Right renal pelvis (tissue), 4 donors: ENCODE measurements around the gene LRIG2. TPM values are rescaled to one million over a fixed set of nuclear protein-coding genes. Genes with fewer than 3 reads are reported as not detected.
A peak's percentile ranks its signal among the peaks of the same experiment; 100 is the strongest.
"Not testable (repeated sequence)": the region's sequence is repeated elsewhere in the genome, so short reads cannot be mapped to it uniquely, and the experiment has no call there.

Experiments
- DNase-seq, 4 donors: peaks; one replicate each; pipeline ENCODE4 v3.0.0-alpha.2; 2013; ENCODE audit warnings: low read depth in 4 of 4, low spot score in 3 of 4, missing footprints in 1 of 4
- polyA plus RNA-seq, 4 donors: library from polyadenylated mRNA; unstranded; fragments of 120-200 nt; gene quantifications; one replicate each; pipeline ENCODE4 v1.2.1, GENCODE V29; 2013; ENCODE audit not compliant: insufficient read length in 4 of 4

LRIG2 gene, protein sequence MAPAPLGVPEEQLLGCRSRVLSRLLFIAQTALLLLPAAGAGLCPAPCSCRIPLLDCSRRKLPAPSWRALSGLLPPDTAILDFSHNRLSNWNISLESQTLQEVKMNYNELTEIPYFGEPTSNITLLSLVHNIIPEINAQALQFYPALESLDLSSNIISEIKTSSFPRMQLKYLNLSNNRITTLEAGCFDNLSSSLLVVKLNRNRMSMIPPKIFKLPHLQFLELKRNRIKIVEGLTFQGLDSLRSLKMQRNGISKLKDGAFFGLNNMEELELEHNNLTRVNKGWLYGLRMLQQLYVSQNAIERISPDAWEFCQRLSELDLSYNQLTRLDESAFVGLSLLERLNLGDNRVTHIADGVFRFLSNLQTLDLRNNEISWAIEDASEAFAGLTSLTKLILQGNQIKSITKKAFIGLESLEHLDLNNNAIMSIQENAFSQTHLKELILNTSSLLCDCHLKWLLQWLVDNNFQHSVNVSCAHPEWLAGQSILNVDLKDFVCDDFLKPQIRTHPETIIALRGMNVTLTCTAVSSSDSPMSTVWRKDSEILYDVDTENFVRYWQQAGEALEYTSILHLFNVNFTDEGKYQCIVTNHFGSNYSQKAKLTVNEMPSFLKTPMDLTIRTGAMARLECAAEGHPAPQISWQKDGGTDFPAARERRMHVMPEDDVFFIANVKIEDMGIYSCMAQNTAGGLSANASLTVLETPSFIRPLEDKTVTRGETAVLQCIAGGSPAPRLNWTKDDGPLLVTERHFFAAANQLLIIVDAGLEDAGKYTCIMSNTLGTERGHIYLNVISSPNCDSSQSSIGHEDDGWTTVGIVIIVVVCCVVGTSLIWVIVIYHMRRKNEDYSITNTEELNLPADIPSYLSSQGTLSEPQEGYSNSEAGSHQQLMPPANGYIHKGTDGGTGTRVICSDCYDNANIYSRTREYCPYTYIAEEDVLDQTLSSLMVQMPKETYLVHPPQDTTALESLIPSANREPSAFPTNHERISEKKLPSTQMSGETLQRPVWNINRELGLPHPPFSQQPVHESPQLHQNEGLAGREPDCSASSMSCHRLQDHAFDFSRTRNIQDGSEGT
- 10 to 100 TPM; 15.1 to 19.5 (median 16.2) TPM for polyA plus RNA-seq

DNA sequence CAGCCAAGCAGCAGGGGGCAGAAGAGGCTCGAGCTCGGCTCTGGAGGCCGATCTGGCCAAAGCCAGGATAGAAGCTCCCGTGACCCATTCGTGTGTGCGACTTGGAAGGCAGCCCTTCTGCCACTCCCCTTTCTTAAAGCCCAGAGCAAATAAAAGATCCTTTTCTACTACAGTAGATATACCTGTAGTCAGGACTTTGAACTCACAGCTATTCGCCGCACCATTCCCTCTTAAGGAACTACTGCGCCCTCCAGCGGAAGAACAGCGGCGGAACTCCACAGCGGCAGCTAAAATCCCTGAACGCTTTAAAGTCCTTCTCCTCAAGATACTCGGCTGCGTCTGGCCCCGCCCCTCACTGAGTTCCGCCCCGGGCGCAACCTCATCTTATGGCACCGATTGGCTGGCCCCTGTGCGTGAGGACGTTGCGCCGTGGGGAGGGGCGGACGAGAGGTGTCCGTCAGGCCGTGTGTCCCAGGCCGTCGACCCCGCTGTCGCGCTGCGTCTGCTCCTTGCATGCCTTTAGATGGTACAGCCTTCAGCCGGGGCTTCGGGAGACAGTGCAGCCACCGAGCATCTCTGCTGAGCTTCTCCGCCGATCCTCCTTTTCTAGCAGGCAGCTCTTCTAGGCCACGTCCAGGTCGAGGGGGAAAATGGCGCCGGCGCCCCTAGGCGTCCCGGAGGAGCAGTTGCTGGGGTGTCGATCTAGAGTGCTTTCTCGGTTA, at the start of gene LRIG2:
Gene LRIG2 (plus strand): TSS at position 442 of the 722 bp plus-strand sequence. CDS start 209 bp downstream, at position 651.
- peak; percentile 95 to 98 (median 97) for DNase-seq

DNA sequence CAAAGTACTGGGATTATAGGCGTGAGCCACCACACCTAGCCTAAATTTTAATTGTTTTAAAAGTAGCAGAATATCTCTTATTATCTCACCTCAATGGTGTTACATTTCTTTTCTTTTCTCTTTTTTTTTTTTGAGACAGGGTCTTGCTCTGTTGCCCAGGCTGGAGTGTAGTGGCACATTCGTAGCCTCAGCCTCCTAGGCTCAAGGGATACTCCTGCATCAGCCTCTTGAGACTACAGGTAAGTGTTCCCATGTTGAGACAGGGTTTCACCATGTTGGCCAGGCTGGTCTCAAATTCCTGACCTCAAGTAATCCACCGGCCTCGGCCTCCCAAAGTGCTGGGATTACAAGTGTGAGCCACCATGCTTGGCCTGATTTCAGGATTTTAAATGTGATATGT, 49.7 kb upstream of the LRIG2 start:
- DNase-seq = not testable (repeated sequence)

DNA sequence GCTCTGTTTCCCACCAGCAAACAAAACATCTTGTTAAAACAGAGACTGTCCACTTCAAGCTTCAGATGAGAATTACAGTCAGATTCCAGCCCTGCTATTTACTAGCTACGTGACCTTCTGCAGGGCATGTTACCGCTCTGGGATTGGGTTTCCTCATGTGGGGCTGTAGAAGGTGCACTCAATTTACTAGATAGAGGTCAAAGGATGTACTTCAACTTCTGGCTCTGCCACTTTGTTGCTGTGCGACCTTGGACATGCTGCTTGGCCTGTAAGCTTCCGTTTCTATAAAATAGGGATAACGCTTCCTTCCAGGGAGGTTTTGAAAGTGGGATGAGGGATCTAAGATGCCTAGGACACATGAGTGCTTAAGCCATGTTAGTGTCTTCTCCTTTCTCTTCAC, 46.0 kb upstream of the LRIG2 start:
- no peak for DNase-seq

DNA sequence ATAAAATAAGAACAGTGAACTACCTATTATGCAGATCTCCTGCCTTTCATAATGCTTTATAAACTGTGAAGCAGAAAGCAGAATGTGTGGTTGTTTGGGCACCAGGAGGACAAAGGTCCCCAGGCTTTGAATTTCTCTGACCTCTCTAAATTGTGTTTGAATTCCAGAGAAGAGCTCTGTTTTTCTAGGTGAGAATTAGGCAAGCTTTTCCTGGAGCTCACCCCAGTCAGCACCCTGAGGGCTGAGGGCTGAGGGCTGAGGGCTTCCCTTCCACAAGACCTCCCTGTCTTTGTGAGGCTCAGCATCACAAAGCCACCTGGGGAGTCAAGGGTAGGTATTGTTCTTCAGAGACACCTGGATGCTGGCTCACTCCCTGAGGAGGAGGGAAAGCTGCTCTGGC, 45.5 kb upstream of the LRIG2 start:
- no peak for DNase-seq

DNA sequence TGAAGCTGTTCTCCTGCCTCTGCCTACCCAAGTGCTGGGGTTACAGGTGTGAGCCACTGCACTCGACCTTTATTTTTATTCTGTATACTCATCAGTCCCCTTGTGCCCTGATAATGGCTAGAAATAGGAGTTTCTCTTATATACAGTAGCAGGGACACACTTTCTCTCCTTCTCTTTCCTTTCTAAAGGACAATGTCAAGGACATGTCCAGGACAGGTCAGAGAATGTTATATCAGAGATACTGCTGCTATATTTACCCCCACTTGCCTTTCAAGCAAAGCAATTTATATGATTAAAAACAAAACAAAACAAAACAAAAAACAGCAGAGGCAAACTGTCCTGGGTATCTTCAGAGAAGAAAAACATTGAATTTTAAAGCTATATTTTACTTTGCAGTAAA, 43.2 kb upstream of the LRIG2 start:
- DNase-seq = no peak

DNA sequence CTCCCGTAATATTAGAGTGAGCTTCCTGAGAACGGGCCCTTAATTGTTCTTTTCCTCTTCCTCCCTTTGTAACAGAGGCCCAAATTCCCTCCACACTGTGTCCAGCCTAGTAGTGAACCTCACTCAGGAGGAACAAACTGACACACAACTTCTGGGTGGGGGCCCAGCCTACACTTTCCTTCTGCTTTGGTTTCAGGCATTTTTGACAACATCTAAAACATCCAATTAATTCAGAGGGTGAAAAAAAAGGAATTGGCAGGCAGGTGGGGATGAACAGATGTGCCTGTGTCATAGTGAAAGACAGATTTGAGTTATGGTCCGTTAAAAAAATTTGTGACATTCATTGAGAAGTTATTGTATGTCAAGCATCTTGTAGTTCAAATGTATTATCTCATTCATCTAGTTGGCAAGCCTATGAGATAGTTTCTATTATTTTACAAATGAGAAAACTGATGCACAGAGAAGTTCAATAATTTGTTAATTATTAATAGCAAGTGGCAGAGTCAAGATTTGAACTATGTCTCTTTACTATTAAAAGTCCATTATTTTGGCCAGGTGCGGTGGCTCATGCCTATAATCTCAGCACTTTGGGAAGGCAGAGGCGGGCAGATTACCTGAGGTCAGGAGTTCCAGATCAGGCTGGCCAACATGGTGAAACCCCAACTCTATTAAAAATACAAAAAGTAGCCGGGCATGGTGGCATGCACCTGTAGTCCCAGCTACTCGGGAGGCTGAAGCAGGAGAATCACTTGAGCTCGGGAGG, 41.6 kb upstream of the LRIG2 start:
- DNase-seq = no peak

DNA sequence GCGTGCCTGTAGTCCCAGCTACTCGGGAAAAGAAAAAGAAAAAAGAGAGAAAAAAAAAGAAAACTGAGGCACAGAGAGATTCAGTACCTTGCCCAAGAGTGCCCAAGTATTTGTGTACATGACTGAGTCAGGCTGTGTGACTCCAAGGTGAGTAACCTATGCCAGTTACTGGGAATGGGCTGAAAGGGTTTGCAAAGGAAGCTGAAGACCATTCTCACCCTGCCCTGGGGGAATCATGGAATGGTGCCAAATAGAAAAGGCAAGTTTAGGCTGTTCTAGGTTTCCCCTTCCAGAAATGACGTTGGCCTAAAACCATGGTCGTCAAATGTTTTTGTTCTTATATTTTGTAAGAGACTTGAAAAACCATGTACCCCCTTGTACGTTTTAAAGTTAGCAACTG, 37.9 kb upstream of the LRIG2 start:
- no peak for DNase-seq

DNA sequence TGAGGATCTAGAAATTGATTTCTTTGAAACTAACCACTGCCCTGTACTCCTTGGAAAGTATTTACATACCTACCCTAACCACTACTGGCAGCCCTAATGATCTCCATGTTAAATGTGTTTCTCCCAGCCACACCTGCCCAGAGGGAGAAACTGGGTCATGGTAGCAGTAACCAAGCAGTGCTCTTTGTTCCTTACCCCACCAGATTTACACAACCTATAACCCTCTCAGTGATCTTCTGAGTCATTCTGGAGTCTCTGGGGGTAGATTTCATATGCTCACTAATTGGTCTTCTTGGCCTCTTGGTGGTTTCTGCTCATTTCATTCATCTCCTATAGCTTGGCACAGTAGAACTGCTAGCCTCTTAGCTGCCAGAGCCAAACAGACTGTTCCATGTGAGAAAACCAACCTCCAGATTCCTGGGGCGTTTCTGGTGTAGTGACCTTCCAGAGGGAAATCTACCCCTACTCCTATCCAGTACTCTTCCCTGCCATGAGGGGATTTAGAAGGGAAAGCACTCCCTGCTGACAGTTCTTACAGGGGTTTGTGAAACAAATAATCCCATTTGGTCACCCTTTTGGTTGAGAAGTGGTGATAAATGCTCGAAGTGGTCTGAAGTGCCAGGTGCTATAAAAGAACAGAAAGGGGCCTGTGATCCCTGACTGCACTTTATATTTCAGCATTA, 36.2 kb upstream of the LRIG2 start:
- DNase-seq = no peak

DNA sequence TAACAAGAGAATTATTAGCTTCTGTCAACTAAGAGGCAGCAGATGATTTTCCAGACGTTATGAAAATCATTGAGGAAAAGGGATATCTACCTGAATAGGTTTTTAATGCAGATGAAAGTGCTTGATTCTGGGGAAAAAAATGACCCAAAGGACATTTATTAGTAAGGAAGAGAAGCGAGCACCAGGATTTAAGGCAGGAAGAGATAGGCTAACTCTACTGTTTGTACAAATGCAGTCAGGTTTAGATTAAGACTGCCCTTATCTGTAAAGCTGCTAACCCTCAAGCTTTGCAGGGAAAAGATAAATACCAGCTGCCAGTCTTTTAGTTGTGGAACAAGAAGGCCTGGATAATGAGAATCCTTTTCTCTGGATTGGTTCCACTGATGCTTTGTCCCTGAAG, 33.0 kb upstream of the LRIG2 start:
- DNase-seq = no peak

DNA sequence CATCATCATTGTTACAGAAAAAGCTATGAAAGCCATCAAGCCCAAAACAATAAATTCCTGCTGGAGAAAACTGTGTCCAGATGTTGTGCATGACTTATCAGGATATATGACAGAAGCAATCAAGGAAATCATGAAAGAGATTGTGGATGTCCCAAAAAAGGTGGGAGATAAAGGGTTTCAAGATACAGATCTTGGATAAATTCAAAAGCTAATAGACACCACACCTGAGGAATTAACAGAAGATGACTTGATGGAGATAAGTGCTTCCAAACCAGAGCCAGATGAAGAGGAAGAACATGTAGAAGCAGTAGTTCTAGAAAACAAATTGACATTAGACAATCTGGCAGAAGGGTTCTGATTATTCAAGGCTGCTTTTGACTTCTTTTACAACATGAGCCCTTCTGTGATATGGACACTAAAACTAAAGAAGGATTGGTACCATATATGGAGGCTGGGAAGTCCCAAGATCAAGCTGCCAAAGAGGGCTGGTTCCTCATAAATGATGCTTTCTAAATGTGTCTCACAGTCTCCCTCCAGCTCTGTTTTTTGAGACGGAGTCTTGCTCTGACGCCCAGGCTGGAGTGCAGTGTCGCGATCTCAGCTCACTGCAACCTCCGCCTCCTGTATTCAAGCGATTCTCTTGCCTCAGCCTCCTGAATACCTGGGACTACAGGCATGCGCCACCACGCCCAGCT, 32.1 kb upstream of the LRIG2 start:
- no peak for DNase-seq

DNA sequence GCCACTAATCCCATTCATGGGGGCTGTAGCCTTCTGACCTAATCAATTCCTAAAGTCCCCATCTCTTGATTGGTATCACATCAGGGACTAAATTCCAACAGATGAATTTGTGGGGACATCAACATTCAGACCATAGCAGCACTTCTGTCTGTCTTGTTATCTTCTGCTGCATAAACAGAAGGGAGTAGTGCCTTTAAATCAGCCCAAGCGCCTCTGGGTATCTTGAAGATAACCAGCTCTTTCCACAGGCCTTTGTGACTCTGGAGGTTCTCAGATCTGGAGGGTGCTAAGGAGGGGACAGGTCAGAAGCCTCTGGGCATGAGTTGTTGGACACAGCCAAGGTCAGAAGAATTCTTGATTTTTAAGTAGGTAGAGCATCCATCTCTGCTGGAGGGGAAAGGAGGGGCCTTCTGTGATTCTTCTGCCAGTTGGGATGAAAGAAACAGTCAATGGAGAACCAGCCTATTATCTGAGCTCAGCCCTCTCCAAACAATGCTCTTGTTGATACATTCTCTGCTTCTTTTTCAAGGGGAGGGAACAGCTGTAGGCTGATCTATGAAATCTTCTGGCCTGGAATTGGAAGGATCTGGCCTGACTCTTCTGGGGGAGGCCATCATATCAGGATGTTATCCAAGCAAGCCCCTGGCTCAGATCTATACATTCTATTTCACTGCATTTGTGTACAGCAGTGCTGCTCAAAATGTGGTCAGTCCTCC, 31.3 kb upstream of the LRIG2 start:
- DNase-seq = no peak

DNA sequence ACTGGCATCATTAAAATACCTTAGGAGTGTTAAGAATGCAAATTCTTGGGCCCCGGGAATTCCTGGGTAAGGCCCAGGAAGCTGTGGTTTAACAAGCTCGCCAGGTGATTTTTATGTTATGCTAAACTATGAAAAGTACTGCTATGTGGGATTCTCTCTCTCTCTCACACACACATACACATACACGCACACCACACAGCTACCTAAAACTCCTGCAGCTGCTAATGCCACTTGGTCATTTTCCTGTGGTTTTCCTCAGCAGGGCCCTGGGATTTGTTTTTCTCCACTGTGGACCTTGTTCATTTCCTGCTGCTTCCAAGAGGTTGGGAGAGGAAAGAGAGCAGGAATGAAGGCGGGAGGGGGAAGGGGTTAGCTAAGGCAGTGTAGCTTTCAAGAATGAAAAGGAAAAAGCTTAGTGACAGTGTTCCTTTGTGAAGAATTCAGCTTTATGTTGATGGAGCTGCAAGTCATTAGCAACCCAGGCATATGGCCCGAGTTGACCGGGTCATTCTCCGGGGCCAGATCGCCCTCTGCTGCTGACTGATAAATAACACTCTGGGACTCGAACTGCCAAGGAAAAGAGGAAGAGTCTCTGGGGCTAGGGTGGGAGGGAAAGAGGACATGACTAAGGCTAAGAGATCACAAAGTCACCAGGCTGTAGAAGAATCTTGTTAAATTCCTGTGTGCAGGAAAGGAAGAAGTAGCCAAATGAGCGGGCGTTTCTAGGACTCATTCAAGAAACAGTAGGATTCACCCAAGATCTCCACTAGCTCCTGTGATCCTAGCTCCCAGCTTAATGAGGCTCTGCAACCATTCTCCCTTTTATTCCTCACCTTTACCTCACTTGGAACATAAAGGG, 30.5 kb upstream of the LRIG2 start:
- DNase-seq = no peak

DNA sequence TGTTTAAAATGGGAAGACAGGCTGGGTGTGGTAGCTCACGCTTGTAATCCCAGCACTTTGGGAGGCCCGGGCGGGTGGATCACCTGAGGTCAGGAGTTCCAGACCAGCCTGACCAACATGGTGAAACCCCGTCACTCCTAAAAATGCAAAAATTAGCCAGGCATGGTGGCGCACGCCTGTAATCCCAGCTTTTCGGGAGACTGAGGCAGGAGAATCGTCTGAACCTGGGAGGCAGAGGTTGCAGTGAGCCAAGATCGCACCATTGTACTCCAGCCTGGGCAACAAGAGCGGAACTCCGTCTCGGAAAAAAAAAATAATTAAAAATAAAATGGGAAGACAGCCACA, 29.9 kb upstream of the LRIG2 start:
- DNase-seq = not testable (repeated sequence)

DNA sequence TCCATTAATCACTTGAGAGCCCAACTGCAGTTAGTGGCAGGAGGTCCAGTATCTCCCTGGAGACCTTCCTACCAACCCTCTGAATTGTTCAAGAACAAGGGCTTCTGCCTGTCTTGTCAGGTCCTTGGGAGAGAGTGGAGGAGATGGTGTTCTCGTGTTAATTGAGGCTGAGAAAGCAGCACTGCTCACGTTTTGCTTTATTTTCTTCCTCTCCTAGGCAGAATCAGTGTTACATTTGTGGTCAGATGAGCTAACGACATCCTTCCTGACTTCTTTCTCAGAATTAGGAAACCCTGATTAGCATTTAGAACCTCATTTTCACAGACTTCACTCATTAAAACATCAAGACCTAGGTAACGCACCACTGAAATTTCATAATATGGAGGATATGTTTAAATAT, 26.4 kb upstream of the LRIG2 start:
- DNase-seq = no peak

DNA sequence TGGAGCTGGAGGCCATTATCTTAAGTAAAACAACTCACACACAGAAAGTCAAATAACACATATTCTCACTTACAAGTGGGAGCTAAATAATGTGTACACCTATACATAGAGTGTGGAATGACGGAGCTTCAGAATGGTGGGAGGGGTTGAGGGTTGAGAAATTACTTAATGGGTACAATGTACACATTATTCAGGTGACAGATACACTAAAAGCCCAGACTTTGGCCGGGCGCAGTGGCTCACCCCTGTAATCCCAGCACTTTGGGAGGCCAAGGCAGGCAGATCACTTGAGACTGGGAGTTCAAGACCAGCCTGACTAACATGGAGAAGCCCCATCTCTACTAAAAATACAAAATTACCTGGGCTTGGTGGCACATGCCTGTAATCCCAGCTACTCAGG, 24.9 kb upstream of the LRIG2 start:
- no peak for DNase-seq

DNA sequence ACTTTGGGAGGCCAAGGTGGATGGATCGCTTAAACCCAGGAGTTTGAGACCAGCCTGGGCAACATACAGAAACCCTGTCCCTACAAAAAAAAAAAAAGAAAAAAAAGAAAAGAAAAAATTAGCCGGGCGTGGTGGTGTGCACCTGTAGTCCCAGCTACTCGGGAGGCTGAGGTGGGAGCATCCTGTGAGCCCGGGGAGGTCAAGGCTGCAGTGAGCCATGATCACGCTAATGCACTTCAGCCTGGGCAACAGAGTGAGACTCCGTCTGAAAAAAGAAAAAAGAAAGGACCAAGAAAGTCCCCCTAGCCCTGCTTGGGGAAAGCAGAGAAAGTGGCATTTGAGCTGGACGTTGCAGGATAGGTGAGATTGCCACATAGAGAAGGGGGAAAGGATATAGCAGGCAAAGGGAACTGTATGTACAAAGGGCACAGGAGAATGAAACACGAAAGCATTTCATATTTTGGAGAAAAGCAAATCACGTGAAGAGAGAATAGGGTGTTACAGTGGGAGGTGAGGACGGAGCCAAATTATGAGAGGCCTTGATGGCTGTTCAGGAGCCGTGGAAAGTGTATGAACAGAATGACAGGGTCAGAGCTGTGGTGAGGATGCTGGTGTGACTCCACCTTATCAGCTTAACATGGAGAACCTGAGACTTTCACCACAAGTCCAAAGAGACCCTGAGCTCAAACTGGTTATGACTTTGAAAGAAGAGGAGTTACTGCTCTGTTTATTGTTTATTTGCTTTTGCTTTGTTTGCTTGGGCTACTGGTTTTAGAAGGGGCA, 19.5 kb upstream of the LRIG2 start:
- DNase-seq = no peak

DNA sequence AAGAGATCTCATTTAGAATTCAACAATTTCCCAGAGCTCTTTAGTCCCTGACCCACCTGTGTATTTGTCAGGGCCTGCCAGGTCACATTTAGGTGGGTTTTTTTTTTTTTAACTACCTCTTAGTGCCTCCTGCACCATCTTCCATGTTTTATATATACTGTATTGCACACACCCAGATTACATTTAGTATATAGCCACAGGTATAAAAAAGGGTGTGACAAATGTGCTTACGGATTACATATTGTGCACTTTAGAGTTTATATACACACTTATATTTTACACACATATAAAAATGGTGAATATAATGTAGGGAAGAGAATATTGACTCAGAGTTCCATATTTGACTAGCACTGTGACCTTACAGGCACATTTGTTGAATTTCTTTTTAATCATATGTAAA, 17.4 kb upstream of the LRIG2 start:
- no peak for DNase-seq
